ENCODE measurements around the gene PADI2. TPM values are rescaled to one million over a fixed set of nuclear protein-coding genes. Genes with fewer than 3 reads are reported as not detected.

The PADI2 gene
- total and polyA plus RNA-seq, 2 donors (not counting 3 experiments of a cell fraction or from before 2014, with no cell fraction given), result not detected

DNA sequence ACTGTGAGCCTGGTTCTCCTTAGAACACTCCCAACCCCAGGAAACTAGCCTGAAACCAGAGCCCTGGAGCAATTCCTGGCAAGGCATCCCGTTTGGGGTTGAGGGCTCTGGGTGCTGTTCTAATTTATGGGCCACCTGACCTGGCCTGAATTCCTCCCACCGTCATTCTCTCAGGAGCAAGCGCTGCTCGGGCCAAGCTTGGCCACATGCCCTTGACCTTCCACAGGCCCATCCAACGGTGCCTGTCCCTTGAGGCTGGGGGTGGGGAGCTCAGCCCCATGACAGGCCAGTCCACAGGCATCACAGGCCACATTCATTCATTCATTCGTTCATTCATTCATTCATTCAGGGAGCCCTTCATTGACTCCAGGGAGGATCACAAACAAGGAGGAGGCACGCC is 5.3 kb downstream of the PADI2 start:
- Histone ChIP-seq H3K4me1 (ENCODE audit: control insufficient read depth, extremely low read depth, insufficient read depth, low read length) (peaks cover 2% of the 10 kb centered on the region), H3K9me3 (replicated peaks; ENCODE audit: control insufficient read depth, insufficient read depth, low read length) (no peaks in the 10 kb centered on the region), H2AFZ (ENCODE audit: low read depth, low read length) (no peak overlapping the region), H3K4me2 (ENCODE audit: insufficient read depth, low read length) (no peak overlapping the region), H3K79me2 (ENCODE audit: control insufficient read depth, insufficient read depth, low read length) (no peaks in the 10 kb centered on the region), H3K27ac (ENCODE audit: insufficient read depth, low read depth, low read length) (no peak overlapping the region), H3K9ac (replicated peaks; ENCODE audit: extremely low read depth, insufficient read depth, low read length) (no peak overlapping the region), H3K36me3 (ENCODE audit: control insufficient read depth in 2 of 2, extremely low read depth in 1 of 2, insufficient read depth in 2 of 2, low read length in 2 of 2) (no peaks in the 10 kb centered on the region), H4K20me1 (replicated peaks; ENCODE audit: control insufficient read depth, extremely low read depth, insufficient read depth, low read length) (no peaks in the 10 kb centered on the region), H3K9me1 (replicated peaks; ENCODE audit: control insufficient read depth, extremely low read depth, insufficient read depth, low read length) (no peaks in the 10 kb centered on the region), H3K27me3 (ENCODE audit: control insufficient read depth in 2 of 2, insufficient read depth in 2 of 2, low read length in 2 of 2) (peaks cover 17 to 21% of the 10 kb centered on the region in 2 experiments), H3K4me3 (replicated peaks in 1 of 3; ENCODE audit: insufficient read depth in 1 of 3, low read depth in 1 of 3, low read length in 3 of 3) (no peak overlapping the region)
- FAIRE-seq (no peak), DNase-seq (ENCODE audit: low read depth, low spot score) (no peak)
- intact Hi-C loops (cut with micrococcal nuclease), result no loop called here
- dilution Hi-C loops (cut with MboI; ENCODE audit: extremely low pct_ligation_motif_present, low sequenced_read_pairs), result no loop called here
- CTCF ChIA-PET, result interaction anchor here (1.0 to 1.3 kb wide), 2 partner anchors 12 to 123 kb away, joined by 3 to 6 read pairs; no protein-coding TSS in a partner anchor
- POLR2A ChIA-PET, result no interaction called here
- BruUV-seq (replicated peaks), result no TSS peak
- TF ChIP-seq GATA2 (IDR thresholded peaks at IDR 0.05; ENCODE audit: insufficient read depth, insufficient read length, low read depth, low read length) (no peak), EZH2 (IDR thresholded peaks at IDR 0.05; ENCODE audit: borderline replicate concordance, low read depth, low read length, severe bottlenecking) (no peak), JUN (IDR thresholded peaks at IDR 0.05; ENCODE audit: borderline replicate concordance, insufficient read depth, insufficient read length, low read depth) (no peak), POLR2A (IDR thresholded peaks at IDR 0.05; ENCODE audit: low read depth, low read length) (no peak), MYC (IDR thresholded peaks at IDR 0.05; ENCODE audit: low read depth, low read length) (no peak), POLR2AphosphoS5 (IDR thresholded peaks at IDR 0.05; ENCODE audit: insufficient read depth, low read depth, low read length) (no peak), FOS (IDR thresholded peaks at IDR 0.05; ENCODE audit: borderline replicate concordance, insufficient read depth, low read length) (no peak)
- TF ChIP-seq, protein P1, sequence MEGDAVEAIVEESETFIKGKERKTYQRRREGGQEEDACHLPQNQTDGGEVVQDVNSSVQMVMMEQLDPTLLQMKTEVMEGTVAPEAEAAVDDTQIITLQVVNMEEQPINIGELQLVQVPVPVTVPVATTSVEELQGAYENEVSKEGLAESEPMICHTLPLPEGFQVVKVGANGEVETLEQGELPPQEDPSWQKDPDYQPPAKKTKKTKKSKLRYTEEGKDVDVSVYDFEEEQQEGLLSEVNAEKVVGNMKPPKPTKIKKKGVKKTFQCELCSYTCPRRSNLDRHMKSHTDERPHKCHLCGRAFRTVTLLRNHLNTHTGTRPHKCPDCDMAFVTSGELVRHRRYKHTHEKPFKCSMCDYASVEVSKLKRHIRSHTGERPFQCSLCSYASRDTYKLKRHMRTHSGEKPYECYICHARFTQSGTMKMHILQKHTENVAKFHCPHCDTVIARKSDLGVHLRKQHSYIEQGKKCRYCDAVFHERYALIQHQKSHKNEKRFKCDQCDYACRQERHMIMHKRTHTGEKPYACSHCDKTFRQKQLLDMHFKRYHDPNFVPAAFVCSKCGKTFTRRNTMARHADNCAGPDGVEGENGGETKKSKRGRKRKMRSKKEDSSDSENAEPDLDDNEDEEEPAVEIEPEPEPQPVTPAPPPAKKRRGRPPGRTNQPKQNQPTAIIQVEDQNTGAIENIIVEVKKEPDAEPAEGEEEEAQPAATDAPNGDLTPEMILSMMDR (IDR thresholded peaks at IDR 0.05; ENCODE audit: extremely low read depth in 1 of 2, insufficient read depth in 1 of 2, low read depth in 1 of 2, low read length in 2 of 2), result no peak
- TF ChIP-seq, protein P2, sequence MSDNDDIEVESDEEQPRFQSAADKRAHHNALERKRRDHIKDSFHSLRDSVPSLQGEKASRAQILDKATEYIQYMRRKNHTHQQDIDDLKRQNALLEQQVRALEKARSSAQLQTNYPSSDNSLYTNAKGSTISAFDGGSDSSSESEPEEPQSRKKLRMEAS (IDR thresholded peaks at IDR 0.05; ENCODE audit: insufficient read depth, insufficient read length), result no peak
